K562 (cell line): ENCODE results near the gene PPP1R37.

ENCODE experiments used
- EGR1 ChIP-seq: fragments of 450-650 bp; conservative IDR thresholded peaks from 2 replicates; pipeline ENCODE4 v1.6.1; 2017; ENCODE audit warnings: mild to moderate bottlenecking
- ELF1 ChIP-seq: fragments of 200-800 bp; sonication (Bioruptor generic); IDR thresholded peaks from 2 replicates; pipeline ENCODE4 v1.6.1; 2016; ENCODE audit warnings: missing genetic modification characterization, missing compliant biosample characterization
- FOSL1 ChIP-seq: fragments of 200-800 bp; sonication (Bioruptor generic); conservative IDR thresholded peaks from 2 replicates; pipeline ENCODE4 v1.6.1; 2016; ENCODE audit warnings: missing genetic modification characterization, missing compliant biosample characterization
- GATAD2A ChIP-seq: fragments of 450-650 bp; IDR thresholded peaks from 2 replicates; pipeline ENCODE4 v1.6.1; 2017
- HMGXB4 ChIP-seq: sonication (generic); formaldehyde crosslinking; IDR thresholded peaks from 2 replicates; pipeline ENCODE4 v1.8.1; 2023; ENCODE audit warnings: mild to moderate bottlenecking, missing genetic modification reagents
- JUNB ChIP-seq: fragments of 450-650 bp; formaldehyde crosslinking; conservative IDR thresholded peaks from 2 replicates; pipeline ENCODE4 v1.4.0; 2020; ENCODE audit warnings: mild to moderate bottlenecking
- NR2F6 ChIP-seq: fragments of 450-650 bp; formaldehyde crosslinking; IDR thresholded peaks from 2 replicates; pipeline ENCODE4 v1.4.0; 2020; ENCODE audit warnings: mild to moderate bottlenecking
- NUFIP1 ChIP-seq: fragments of 450-650 bp; IDR thresholded peaks from 2 replicates; pipeline ENCODE4 v1.6.1; 2018; ENCODE audit not compliant: partially characterized antibody
- POLR2A ChIP-seq: fragments of 450-650 bp; conservative IDR thresholded peaks from 2 replicates; pipeline ENCODE4 v1.6.1; 2016
- POLR3A ChIP-seq: IDR thresholded peaks from 2 replicates; pipeline ENCODE4 v1.6.1; 2011; ENCODE audit warnings: borderline replicate concordance, mild to moderate bottlenecking, moderate library complexity; ENCODE audit not compliant: insufficient read length, insufficient read depth; ENCODE audit errors: extremely low read depth
- TRIM28 ChIP-seq: fragments of 450-650 bp; IDR thresholded peaks from 2 replicates; pipeline ENCODE4 v1.6.1; 2017

- TF ChIP-seq FOSL1, result no peak
- no peak for TF ChIP-seq POLR2A
- TF ChIP-seq NR2F6 (CRISPR knock-in tag), result no peak
- TF ChIP-seq TRIM28, result no peak
- TF ChIP-seq EGR1, result no peak
- TF ChIP-seq GATAD2A, result no peak
- TF ChIP-seq JUNB (CRISPR knock-in tag), result no peak
- TF ChIP-seq POLR3A, result no peak
- no peak for TF ChIP-seq NUFIP1
- no peak for TF ChIP-seq HMGXB4
- no peak for TF ChIP-seq ELF1 (tag)
Measured at GRCh38 chr19:45059258-45059965, 33.6 kb upstream of the PPP1R37 start.
